ENCODE data around the gene AUTS2. TPM values are rescaled to one million over a fixed set of nuclear protein-coding genes. Genes with fewer than 3 reads are reported as not detected.

The AUTS2 gene
- total RNA-seq, 4 donors from 2014 or later, result 14.9 to 27.2 (median 17.5) TPM

DNA sequence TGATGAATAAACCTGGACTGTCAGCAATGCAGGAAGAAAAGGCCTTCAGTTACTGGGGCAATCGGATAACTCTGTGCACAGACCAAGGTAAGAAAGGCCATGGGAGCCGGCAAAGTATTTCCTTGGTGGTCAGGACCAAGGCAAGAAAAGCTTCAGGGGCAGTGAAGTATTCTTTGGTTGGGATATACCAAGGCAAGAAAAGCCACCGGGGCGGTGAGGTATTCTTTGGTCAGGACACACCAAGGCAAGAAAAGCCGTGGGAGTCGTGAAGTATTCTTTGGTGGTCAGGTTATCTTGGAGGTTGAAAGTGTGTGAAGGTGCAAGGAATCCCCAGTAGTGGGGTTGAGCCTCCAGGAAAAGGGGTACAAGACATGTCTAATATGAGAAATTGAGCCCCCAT lies 1238.7 kb downstream of the AUTS2 start:
- Histone ChIP-seq H3K27ac (no peak overlapping the region), H3K27me3 (no peaks in the 10 kb centered on the region), H3K4me3 (replicated peaks in 1 of 3) (no peak overlapping the region), H3K36me3 (no peaks in the 10 kb centered on the region), H3K9me3 (no peaks in the 10 kb centered on the region), H3K4me1 (no peaks in the 10 kb centered on the region)
- intact Hi-C loops (cut with DNase I), result no loop called here
- no peak for DNase-seq
- TF ChIP-seq POLR2A (IDR thresholded peaks at IDR 0.05), result no peak
- TF ChIP-seq, protein P1, sequence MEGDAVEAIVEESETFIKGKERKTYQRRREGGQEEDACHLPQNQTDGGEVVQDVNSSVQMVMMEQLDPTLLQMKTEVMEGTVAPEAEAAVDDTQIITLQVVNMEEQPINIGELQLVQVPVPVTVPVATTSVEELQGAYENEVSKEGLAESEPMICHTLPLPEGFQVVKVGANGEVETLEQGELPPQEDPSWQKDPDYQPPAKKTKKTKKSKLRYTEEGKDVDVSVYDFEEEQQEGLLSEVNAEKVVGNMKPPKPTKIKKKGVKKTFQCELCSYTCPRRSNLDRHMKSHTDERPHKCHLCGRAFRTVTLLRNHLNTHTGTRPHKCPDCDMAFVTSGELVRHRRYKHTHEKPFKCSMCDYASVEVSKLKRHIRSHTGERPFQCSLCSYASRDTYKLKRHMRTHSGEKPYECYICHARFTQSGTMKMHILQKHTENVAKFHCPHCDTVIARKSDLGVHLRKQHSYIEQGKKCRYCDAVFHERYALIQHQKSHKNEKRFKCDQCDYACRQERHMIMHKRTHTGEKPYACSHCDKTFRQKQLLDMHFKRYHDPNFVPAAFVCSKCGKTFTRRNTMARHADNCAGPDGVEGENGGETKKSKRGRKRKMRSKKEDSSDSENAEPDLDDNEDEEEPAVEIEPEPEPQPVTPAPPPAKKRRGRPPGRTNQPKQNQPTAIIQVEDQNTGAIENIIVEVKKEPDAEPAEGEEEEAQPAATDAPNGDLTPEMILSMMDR (IDR thresholded peaks at IDR 0.05), result no peak
- 93 to 95% methylated on average over 6 of the region's 6 CpGs for WGBS, 2 donors

DNA sequence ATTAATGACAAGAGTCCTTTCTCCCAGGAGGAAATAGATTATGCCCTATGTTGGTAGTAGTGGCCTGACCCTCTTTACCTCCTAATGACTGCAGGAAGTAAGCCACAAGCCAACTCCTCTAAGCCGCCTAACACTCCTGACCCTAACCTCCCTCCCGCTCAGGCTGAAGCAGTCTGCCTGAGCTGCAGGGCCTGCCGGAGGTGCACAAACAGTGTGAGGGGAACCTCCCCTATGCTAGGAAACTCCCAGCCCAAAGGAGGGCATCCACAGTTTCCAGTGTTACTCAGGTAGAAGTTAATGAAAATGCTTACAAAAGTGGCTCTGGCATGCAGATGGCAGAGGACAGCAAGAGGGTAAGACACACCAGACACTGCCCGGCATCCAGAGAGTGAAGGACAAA lies 1239.3 kb downstream of the AUTS2 start:
- intact Hi-C loops (cut with DNase I), result no loop called here
- no peak for TF ChIP-seq POLR2A (IDR thresholded peaks at IDR 0.05)
- no peaks in the 10 kb centered on the region for H3K4me1 ChIP-seq
- 81 to 91% methylated on average over 4 of the region's 4 CpGs for WGBS, 2 donors
- no peaks in the 10 kb centered on the region for H3K27me3 ChIP-seq
- DNase-seq, result no peak
- no peaks in the 10 kb centered on the region for H3K9me3 ChIP-seq
- H3K36me3 ChIP-seq, result no peaks in the 10 kb centered on the region
- no peak overlapping the region for H3K27ac ChIP-seq
- H3K4me3 ChIP-seq (replicated peaks in 1 of 3), result no peak overlapping the region

DNA sequence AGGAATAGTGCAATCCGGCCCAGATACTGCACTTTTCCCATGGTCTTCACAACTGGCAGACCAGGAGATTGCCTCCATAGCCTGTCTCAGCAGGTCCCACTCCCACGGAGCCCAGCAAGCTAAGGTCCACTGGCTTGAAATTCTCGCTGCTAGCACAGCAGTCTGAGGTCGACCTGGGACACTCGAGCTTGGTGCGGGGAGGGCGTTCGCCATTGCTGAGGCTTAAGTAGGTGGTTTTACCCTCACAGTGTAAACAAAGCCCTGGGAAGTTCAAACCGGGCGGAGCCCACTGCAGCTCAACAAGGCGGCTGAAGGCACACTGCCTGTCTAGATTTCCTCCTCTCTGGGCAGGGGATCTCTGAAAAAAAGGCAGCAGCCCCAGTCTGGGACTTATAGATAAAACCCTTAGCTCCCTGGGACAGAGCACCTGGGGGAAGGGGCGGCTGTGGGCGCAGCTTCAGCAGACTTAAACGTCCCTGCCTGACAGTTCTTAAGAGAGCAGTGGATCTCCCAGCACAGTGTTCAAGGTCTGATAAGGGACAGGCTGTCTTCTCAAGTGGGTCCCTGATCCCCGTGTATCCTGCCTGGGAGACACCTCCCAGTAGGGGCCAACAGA lies 1240.1 kb downstream of the AUTS2 start:
- Histone ChIP-seq H3K4me1 (no peaks in the 10 kb centered on the region), H3K27ac (no peak overlapping the region), H3K36me3 (no peaks in the 10 kb centered on the region), H3K4me3 (replicated peaks in 1 of 3) (no peak overlapping the region), H3K9me3 (no peaks in the 10 kb centered on the region), H3K27me3 (no peaks in the 10 kb centered on the region)
- peak in 1 of 2 donors; percentile 50 for DNase-seq
- WGBS, 2 donors, result 28 to 51% methylated on average over 10 to 12 of the region's 15 CpGs
- intact Hi-C loops (cut with DNase I), result no loop called here
- TF ChIP-seq, protein P1 (IDR thresholded peaks at IDR 0.05), result no peak
- TF ChIP-seq POLR2A (IDR thresholded peaks at IDR 0.05), result no peak

Small RNAs within 50 kb of the gene (small RNA-seq; reads per million reads assigned to genes)
- gene AC073873.1, result not detected

All from thyroid gland (tissue), 4 donors.